Measurements from ENCODE around the gene ADAMTS3.

DNA sequence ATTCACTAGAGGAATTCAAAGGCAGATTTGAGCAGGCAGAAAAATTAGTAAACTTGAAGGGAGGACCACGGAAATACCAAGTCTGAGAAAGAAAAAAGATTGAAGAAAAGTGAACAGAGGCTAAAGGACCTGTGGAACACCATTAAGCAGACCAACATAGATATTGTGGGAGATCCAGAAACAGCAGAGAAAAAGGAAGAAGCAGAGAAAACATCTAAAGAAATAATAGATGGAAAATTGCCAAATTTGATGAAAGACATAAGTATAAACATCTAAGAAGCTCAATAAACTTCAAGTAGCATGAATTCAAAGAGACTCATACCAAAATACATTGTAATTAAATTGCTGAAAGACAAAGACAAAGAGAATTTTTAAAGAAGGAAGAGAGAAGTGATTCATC is 31.0 kb downstream of the ADAMTS3 start:
- TF ChIP-seq, protein P1, sequence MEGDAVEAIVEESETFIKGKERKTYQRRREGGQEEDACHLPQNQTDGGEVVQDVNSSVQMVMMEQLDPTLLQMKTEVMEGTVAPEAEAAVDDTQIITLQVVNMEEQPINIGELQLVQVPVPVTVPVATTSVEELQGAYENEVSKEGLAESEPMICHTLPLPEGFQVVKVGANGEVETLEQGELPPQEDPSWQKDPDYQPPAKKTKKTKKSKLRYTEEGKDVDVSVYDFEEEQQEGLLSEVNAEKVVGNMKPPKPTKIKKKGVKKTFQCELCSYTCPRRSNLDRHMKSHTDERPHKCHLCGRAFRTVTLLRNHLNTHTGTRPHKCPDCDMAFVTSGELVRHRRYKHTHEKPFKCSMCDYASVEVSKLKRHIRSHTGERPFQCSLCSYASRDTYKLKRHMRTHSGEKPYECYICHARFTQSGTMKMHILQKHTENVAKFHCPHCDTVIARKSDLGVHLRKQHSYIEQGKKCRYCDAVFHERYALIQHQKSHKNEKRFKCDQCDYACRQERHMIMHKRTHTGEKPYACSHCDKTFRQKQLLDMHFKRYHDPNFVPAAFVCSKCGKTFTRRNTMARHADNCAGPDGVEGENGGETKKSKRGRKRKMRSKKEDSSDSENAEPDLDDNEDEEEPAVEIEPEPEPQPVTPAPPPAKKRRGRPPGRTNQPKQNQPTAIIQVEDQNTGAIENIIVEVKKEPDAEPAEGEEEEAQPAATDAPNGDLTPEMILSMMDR (IDR thresholded peaks at IDR 0.05): no peak
- TF ChIP-seq EZH2 (IDR thresholded peaks at IDR 0.05; ENCODE audit: borderline replicate concordance, insufficient read depth, low read depth, low read length, poor library complexity, severe bottlenecking): no peak
